ENCODE results near the gene PLXNB1. TPM values are rescaled to one million over a fixed set of nuclear protein-coding genes. Genes with fewer than 3 reads are reported as not detected.

The PLXNB1 gene
- polyA plus RNA-seq, 2 of the 4 experiments (the other 2 are of a cell fraction) = 10.0 to 20.9 TPM

DNA sequence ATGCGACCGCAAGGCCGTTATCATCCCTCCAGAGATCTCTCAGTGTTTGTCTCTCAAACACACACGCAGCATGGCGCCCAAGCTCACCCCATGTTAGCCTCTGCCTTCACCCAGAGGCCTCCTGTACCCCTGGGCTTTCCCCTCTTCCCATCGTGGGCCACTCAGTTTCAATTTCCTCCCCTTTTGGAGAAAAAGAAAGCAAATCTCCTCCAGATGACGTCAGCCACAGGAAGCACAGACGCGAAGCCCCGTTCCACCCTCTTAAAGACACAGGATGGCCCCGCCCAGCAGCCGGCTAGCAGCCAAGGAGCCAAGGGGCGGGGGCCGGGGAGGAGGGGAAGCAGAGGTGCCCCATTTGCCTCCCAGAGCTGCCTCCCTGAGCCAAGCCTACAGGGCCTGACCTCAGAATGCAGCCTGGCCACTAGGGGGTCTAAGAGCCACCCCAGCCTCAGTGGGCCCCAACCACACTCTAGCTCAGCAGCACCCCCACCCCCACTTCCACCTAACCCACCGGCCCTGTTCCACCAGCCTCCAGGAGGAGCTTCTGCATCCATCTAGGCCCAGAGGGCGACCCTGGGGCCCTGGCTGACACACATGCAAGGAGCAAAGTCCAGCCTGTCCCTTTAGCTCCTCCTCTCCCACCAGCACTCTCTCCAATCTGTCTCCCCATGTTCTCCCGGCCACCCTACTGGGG is 43.2 kb upstream of the PLXNB1 start (continued):
- TF ChIP-seq, protein P1, sequence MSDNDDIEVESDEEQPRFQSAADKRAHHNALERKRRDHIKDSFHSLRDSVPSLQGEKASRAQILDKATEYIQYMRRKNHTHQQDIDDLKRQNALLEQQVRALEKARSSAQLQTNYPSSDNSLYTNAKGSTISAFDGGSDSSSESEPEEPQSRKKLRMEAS (IDR thresholded peaks at IDR 0.05) = no peak
- peak; percentile 33; the same call in 1 of the 2 replicates for TF ChIP-seq MYC (IDR thresholded peaks at IDR 0.05; ENCODE audit: borderline replicate concordance, low read length)
- no peak for TF ChIP-seq ZNF302 (CRISPR knock-in tag; IDR thresholded peaks at IDR 0.05)
- TF ChIP-seq EHF (CRISPR knock-in tag; IDR thresholded peaks at IDR 0.05) = 0 out of 2 replicates have a peak, but pooled peaks have one; percentile 39
- TF ChIP-seq JUN (IDR thresholded peaks at IDR 0.05) = peak in 1 of 2 experiments; percentile 61; a peak in 3 of 5 replicates
- no peak for TF ChIP-seq HOXB13 (CRISPR knock-in tag; IDR thresholded peaks at IDR 0.05; ENCODE audit: low read depth)
- TF ChIP-seq BHLHE40 (IDR thresholded peaks at IDR 0.05; ENCODE audit: low read depth, low read length) = no peak
- no peak for TF ChIP-seq HOXB5 (CRISPR knock-in tag; IDR thresholded peaks at IDR 0.05)
- TF ChIP-seq EP300 (IDR thresholded peaks at IDR 0.05) = no peak
- TF ChIP-seq CHD2 (IDR thresholded peaks at IDR 0.05; ENCODE audit: low read length, partially characterized antibody) = no peak
- no peak for TF ChIP-seq RCOR1 (IDR thresholded peaks at IDR 0.05; ENCODE audit: low read depth, low read length)
- no peak for TF ChIP-seq ESRRA (IDR thresholded peaks at IDR 0.05; ENCODE audit: borderline replicate concordance, low read length)
- TF ChIP-seq, protein P2, sequence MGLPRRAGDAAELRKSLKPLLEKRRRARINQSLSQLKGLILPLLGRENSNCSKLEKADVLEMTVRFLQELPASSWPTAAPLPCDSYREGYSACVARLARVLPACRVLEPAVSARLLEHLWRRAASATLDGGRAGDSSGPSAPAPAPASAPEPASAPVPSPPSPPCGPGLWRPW (IDR thresholded peaks at IDR 0.05) = no peak
- peak; percentile 47; the same call in 1 of the 2 replicates for TF ChIP-seq PHF8 (IDR thresholded peaks at IDR 0.05; ENCODE audit: borderline replicate concordance, low read depth)
- no peak for TF ChIP-seq HOXA7 (CRISPR knock-in tag; IDR thresholded peaks at IDR 0.05)
- no peak for TF ChIP-seq FOXS1 (CRISPR knock-in tag; IDR thresholded peaks at IDR 0.05)
- TF ChIP-seq ZC3H11A (IDR thresholded peaks at IDR 0.05) = no peak
- TF ChIP-seq KDM5A (IDR thresholded peaks at IDR 0.05) = no peak
- no peak for TF ChIP-seq CHD4 (IDR thresholded peaks at IDR 0.05; ENCODE audit: borderline replicate concordance)
- TF ChIP-seq MAFK (IDR thresholded peaks at IDR 0.05; ENCODE audit: partially characterized antibody) = no peak
- peak; percentile 63; the same call in 1 of the 2 replicates for TF ChIP-seq MAZ (IDR thresholded peaks at IDR 0.05; ENCODE audit: borderline replicate concordance, low read depth, low read length)
- TF ChIP-seq, protein P3, sequence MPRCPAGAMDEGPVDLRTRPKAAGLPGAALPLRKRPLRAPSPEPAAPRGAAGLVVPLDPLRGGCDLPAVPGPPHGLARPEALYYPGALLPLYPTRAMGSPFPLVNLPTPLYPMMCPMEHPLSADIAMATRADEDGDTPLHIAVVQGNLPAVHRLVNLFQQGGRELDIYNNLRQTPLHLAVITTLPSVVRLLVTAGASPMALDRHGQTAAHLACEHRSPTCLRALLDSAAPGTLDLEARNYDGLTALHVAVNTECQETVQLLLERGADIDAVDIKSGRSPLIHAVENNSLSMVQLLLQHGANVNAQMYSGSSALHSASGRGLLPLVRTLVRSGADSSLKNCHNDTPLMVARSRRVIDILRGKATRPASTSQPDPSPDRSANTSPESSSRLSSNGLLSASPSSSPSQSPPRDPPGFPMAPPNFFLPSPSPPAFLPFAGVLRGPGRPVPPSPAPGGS (IDR thresholded peaks at IDR 0.05) = no peak
- TF ChIP-seq, protein P4, sequence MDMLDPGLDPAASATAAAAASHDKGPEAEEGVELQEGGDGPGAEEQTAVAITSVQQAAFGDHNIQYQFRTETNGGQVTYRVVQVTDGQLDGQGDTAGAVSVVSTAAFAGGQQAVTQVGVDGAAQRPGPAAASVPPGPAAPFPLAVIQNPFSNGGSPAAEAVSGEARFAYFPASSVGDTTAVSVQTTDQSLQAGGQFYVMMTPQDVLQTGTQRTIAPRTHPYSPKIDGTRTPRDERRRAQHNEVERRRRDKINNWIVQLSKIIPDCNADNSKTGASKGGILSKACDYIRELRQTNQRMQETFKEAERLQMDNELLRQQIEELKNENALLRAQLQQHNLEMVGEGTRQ (IDR thresholded peaks at IDR 0.05) = no peak
- TF ChIP-seq, protein P5, sequence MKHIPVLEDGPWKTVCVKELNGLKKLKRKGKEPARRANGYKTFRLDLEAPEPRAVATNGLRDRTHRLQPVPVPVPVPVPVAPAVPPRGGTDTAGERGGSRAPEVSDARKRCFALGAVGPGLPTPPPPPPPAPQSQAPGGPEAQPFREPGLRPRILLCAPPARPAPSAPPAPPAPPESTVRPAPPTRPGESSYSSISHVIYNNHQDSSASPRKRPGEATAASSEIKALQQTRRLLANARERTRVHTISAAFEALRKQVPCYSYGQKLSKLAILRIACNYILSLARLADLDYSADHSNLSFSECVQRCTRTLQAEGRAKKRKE (CRISPR knock-in tag; IDR thresholded peaks at IDR 0.05; ENCODE audit: low read depth) = no peak
- no peak for TF ChIP-seq NPAS2 (CRISPR knock-in tag; IDR thresholded peaks at IDR 0.05; ENCODE audit: borderline replicate concordance)
- no peak for TF ChIP-seq RFX5 (IDR thresholded peaks at IDR 0.05)
- no peak for TF ChIP-seq GATA3 (IDR thresholded peaks at IDR 0.05; ENCODE audit: borderline replicate concordance)
- peak; percentile 36 for TF ChIP-seq POLR2A (IDR thresholded peaks at IDR 0.05; ENCODE audit: low read length)
- TF ChIP-seq, protein P6, sequence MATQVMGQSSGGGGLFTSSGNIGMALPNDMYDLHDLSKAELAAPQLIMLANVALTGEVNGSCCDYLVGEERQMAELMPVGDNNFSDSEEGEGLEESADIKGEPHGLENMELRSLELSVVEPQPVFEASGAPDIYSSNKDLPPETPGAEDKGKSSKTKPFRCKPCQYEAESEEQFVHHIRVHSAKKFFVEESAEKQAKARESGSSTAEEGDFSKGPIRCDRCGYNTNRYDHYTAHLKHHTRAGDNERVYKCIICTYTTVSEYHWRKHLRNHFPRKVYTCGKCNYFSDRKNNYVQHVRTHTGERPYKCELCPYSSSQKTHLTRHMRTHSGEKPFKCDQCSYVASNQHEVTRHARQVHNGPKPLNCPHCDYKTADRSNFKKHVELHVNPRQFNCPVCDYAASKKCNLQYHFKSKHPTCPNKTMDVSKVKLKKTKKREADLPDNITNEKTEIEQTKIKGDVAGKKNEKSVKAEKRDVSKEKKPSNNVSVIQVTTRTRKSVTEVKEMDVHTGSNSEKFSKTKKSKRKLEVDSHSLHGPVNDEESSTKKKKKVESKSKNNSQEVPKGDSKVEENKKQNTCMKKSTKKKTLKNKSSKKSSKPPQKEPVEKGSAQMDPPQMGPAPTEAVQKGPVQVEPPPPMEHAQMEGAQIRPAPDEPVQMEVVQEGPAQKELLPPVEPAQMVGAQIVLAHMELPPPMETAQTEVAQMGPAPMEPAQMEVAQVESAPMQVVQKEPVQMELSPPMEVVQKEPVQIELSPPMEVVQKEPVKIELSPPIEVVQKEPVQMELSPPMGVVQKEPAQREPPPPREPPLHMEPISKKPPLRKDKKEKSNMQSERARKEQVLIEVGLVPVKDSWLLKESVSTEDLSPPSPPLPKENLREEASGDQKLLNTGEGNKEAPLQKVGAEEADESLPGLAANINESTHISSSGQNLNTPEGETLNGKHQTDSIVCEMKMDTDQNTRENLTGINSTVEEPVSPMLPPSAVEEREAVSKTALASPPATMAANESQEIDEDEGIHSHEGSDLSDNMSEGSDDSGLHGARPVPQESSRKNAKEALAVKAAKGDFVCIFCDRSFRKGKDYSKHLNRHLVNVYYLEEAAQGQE (IDR thresholded peaks at IDR 0.05) = no peak
- TF ChIP-seq, protein P7, sequence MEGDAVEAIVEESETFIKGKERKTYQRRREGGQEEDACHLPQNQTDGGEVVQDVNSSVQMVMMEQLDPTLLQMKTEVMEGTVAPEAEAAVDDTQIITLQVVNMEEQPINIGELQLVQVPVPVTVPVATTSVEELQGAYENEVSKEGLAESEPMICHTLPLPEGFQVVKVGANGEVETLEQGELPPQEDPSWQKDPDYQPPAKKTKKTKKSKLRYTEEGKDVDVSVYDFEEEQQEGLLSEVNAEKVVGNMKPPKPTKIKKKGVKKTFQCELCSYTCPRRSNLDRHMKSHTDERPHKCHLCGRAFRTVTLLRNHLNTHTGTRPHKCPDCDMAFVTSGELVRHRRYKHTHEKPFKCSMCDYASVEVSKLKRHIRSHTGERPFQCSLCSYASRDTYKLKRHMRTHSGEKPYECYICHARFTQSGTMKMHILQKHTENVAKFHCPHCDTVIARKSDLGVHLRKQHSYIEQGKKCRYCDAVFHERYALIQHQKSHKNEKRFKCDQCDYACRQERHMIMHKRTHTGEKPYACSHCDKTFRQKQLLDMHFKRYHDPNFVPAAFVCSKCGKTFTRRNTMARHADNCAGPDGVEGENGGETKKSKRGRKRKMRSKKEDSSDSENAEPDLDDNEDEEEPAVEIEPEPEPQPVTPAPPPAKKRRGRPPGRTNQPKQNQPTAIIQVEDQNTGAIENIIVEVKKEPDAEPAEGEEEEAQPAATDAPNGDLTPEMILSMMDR (IDR thresholded peaks at IDR 0.05) = peak; percentile 31; the same call in 1 of the 3 replicates
- no peak for TF ChIP-seq POLR2AphosphoS2 (conservative IDR thresholded peaks at IDR 0.05; ENCODE audit: low read length)
- TF ChIP-seq ZSCAN20 (CRISPR knock-in tag; IDR thresholded peaks at IDR 0.05) = no peak
- no peak for TF ChIP-seq RARB (CRISPR knock-in tag; IDR thresholded peaks at IDR 0.05)
- TF ChIP-seq JUNB (IDR thresholded peaks at IDR 0.05) = no peak
- no peak for TF ChIP-seq NR3C1 (IDR thresholded peaks at IDR 0.05)
- no peak for TF ChIP-seq NFE2L2 (conservative IDR thresholded peaks at IDR 0.05; ENCODE audit: low read length)

All from A549 (cell line).